GM06990 (cell line): Measurements from ENCODE around the gene RAB6A.

ENCODE experiments used
- DNase-seq: peaks from one replicate; pipeline ENCODE4 v3.0.0-alpha.2; 2011; ENCODE audit not compliant: insufficient read length; ENCODE audit errors: extremely low read depth
- H3K27me3 ChIP-seq: replicated peaks from 2 replicates; pipeline ENCODE4 v1.6.0; 2011; ENCODE audit warnings: low read length; ENCODE audit not compliant: control insufficient read depth, insufficient read depth
- H3K36me3 ChIP-seq: 2 replicates; pipeline ENCODE4 v1.5.1; 2011; ENCODE audit warnings: low read length; ENCODE audit not compliant: control insufficient read depth, insufficient read depth
- H3K4me3 ChIP-seq: replicated peaks from 2 replicates; pipeline ENCODE4 v1.5.1; 2011; ENCODE audit warnings: low read depth, mild to moderate bottlenecking, control low read depth, low read length
- CTCF ChIP-seq: IDR thresholded peaks from 2 replicates; pipeline ENCODE4 v1.5.1; 2011; ENCODE audit warnings: low read length, control low read depth, mild to moderate bottlenecking, inconsistent platforms; ENCODE audit not compliant: insufficient read depth, poor library complexity, severe bottlenecking

Gene RAB6A

GRCh38 chr11:73651661-73652045 lies 109.2 kb downstream of the RAB6A start:
- DNase-seq = no peak
- no peak overlapping the region for H3K4me3 ChIP-seq
- TF ChIP-seq CTCF = no peak
- no peaks in the 10 kb centered on the region; the same call in 1 of the 2 replicates for H3K27me3 ChIP-seq
- H3K36me3 ChIP-seq = no peaks in the 10 kb centered on the region

GRCh38 chr11:73651252-73651651 lies 109.6 kb downstream of the RAB6A start:
- no peaks in the 10 kb centered on the region; the same call in 1 of the 2 replicates for H3K27me3 ChIP-seq
- no peak for DNase-seq
- no peaks in the 10 kb centered on the region for H3K36me3 ChIP-seq
- TF ChIP-seq CTCF = no peak
- H3K4me3 ChIP-seq = no peak overlapping the region

- no peak for TF ChIP-seq CTCF
- H3K27me3 ChIP-seq = no peaks in the 10 kb centered on the region; the same call in 1 of the 2 replicates
- no peak overlapping the region for H3K4me3 ChIP-seq
- no peak for DNase-seq
- no peaks in the 10 kb centered on the region for H3K36me3 ChIP-seq
Measured at GRCh38 chr11:73650400-73650799, 110.5 kb downstream of the RAB6A start.

- no peak for DNase-seq
- no peak for TF ChIP-seq CTCF
- H3K4me3 ChIP-seq = no peak overlapping the region
Measured at GRCh38 chr11:73649206-73649605, 111.7 kb downstream of the RAB6A start.

GRCh38 chr11:73648571-73649046 lies 112.3 kb downstream of the RAB6A start:
- H3K27me3 ChIP-seq = no peaks in the 10 kb centered on the region; the same call in 1 of the 2 replicates
- H3K36me3 ChIP-seq = no peaks in the 10 kb centered on the region
- TF ChIP-seq CTCF = no peak
- H3K4me3 ChIP-seq = no peak overlapping the region
- DNase-seq = no peak

More at GRCh38 chr11:73649206-73649605, 111.7 kb downstream of the RAB6A start:
- H3K36me3 ChIP-seq = no peaks in the 10 kb centered on the region
- no peaks in the 10 kb centered on the region; the same call in 1 of the 2 replicates for H3K27me3 ChIP-seq

GRCh38 chr11:73648121-73648520 lies 112.8 kb downstream of the RAB6A start:
- TF ChIP-seq CTCF = no peak
- no peak overlapping the region for H3K4me3 ChIP-seq

More at GRCh38 chr11:73648121-73648520, 112.8 kb downstream of the RAB6A start:
- H3K36me3 ChIP-seq = no peaks in the 10 kb centered on the region
- DNase-seq = no peak
- no peaks in the 10 kb centered on the region; the same call in 1 of the 2 replicates for H3K27me3 ChIP-seq
